ENCODE measurements around the gene HES2. TPM values are rescaled to one million over a fixed set of nuclear protein-coding genes. Genes with fewer than 3 reads are reported as not detected.
"Not testable (repeated sequence)": the region's sequence is repeated elsewhere in the genome, so short reads cannot be mapped to it uniquely, and the experiment has no call there.

The HES2 gene
- total and polyA plus RNA-seq, 11 donors, result 0.04 to 0.14 (median 0.12) TPM; not detected in 8

DNA sequence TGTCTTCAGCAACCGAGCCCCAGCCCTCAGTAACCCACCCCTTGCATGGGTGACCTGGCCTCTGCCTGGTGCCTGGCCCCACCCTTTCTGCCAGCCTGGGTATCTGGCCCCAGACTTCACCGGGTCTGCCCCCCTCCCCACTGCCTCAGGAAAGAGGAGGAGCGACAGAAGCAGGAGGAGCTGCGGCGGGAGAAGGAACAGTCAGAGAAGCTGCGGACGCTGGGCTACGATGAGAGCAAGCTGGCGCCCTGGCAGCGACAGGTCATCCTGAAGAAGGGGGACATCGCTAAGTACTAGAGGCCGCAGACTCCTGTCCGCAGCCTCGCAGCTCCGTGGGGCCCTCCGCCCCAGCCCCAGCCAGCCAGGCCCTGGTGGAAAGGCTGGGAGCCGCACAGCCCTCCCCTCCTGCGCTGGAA lies 40.1 kb upstream of the HES2 start:
- no peak for DNase-seq
- TF ChIP-seq POLR2A (IDR thresholded peaks at IDR 0.05), result no peak
- TF ChIP-seq, protein P1, sequence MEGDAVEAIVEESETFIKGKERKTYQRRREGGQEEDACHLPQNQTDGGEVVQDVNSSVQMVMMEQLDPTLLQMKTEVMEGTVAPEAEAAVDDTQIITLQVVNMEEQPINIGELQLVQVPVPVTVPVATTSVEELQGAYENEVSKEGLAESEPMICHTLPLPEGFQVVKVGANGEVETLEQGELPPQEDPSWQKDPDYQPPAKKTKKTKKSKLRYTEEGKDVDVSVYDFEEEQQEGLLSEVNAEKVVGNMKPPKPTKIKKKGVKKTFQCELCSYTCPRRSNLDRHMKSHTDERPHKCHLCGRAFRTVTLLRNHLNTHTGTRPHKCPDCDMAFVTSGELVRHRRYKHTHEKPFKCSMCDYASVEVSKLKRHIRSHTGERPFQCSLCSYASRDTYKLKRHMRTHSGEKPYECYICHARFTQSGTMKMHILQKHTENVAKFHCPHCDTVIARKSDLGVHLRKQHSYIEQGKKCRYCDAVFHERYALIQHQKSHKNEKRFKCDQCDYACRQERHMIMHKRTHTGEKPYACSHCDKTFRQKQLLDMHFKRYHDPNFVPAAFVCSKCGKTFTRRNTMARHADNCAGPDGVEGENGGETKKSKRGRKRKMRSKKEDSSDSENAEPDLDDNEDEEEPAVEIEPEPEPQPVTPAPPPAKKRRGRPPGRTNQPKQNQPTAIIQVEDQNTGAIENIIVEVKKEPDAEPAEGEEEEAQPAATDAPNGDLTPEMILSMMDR (IDR thresholded peaks at IDR 0.05), result no peak
- H3K36me3 ChIP-seq, result peaks cover 0 to 24% (median 13%) of the 10 kb centered on the region in 9 donors
- H3K9me3 ChIP-seq, result no peaks in the 10 kb centered on the region
- H3K27ac ChIP-seq, result peak overlapping the region in 2 of 12 donors; percentile 42 to 52
- peaks cover 0 to 60% (median 26%) of the 10 kb centered on the region in 9 donors for H3K27me3 ChIP-seq
- ATAC-seq, result no peak
- peaks cover 0 to 35% (median 11%) of the 10 kb centered on the region in 12 donors for H3K4me1 ChIP-seq
- WGBS, 4 donors, result 8 to 17% (median 10%) methylated on average over 10 to 18 of the region's 18 CpGs
- intact Hi-C loops (cut with DNase I), result no loop called here
- H3K4me3 ChIP-seq, result peak overlapping the region in 10 of 12 donors; percentile 20 to 55 (median 34)

DNA sequence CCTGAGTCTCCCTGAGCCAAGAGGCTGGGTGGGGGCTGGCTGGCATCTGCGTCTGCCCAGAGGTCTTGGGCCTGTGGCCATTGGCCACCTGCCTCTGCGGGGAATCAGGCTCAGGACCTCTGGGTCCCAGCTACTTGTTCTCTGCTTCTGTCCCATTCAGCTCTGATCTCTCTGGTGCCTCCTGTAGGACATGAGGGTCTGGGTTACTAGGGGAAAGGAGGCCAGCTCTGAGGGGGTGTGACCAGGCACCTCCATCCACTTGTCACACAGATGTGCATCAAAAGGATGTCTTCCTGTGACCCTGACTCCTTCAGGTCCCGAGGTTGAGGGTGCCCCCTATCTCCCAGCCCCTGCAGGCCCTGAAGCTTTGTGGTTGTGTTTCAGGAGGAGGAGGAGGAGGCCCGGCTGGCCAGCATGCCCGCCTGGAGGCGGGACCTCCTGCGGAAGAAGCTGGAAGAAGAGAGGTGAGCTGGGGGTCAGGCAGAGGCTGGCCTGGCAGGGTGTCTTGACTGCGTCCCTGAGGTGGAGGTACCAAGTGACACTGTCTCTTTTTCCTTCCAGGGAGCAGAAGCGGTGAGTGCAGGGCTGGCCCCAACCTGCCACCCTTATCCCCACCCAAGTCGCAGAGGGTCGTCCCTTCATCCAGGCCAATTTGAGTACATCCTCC lies 37.2 kb upstream of the HES2 start:
- no peak overlapping the region for H3K27ac ChIP-seq
- DNase-seq (no peak), ATAC-seq (no peak)
- peaks cover 0 to 38% (median 7%) of the 10 kb centered on the region in 12 donors for H3K4me1 ChIP-seq
- no peak for TF ChIP-seq POLR2A (IDR thresholded peaks at IDR 0.05)
- TF ChIP-seq, protein P1 (IDR thresholded peaks at IDR 0.05), result no peak
- intact Hi-C loops (cut with DNase I), result no loop called here
- peaks cover 0 to 9% (median under 1%) of the 10 kb centered on the region in 9 donors for H3K36me3 ChIP-seq
- H3K4me3 ChIP-seq, result no peak overlapping the region
- H3K9me3 ChIP-seq, result no peaks in the 10 kb centered on the region
- 72 to 79% (median 75%) methylated on average over 11 of the region's 11 CpGs for WGBS, 4 donors
- H3K27me3 ChIP-seq, result peaks cover 12 to 89% (median 51%) of the 10 kb centered on the region in 9 donors

DNA sequence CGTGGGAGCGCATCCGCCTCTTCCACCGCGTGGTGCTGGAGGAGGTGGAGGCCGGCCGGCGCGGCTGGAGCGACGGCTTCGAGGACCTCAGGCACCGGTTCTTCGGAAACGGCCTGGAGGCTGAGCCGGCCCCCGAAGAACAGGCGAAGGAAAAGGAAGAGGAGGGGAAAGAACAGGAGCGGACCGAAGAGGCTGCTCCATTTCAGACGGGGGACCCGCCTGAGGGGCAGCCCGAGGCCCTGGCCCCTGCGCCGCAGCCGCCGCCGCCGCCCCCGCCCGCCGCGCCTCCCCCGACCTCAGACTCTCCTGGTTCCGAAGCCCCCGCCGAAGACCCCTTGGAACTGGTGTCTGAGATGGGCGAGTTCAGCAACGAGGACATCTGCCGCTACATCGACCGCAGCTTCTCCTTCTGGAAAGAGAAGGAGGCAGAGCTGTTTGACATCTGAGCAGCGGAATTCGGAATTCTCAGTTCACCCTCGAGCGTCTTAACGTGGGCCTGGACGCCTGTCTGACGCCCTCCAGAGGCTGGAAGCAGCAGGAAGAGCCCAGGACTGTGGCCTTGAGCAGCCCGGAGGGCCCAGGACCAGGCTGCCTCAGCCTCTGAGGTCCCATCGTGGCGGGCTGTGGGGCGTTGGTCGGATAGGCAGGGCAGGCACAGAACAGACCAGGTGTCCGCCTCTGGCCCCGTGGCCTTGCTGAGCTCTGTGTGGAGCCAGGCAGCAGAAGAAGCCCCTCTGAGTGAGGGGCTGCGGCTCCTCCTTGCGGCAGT lies 36.2 kb upstream of the HES2 start:
- H3K36me3 ChIP-seq; ATAC-seq; H3K4me3 ChIP-seq; DNase-seq; H3K9me3 ChIP-seq; H3K27ac ChIP-seq; intact Hi-C loops (cut with DNase I): not testable (repeated sequence)
- Histone ChIP-seq H3K4me1 (peaks cover 0 to 32% (median 7%) of the 10 kb centered on the region in 12 donors), H3K27me3 (peaks cover 22 to 97% (median 58%) of the 10 kb centered on the region in 9 donors)
- WGBS, 4 donors, result 21 to 30% (median 29%) methylated on average over 31 to 58 of the region's 58 CpGs

DNA sequence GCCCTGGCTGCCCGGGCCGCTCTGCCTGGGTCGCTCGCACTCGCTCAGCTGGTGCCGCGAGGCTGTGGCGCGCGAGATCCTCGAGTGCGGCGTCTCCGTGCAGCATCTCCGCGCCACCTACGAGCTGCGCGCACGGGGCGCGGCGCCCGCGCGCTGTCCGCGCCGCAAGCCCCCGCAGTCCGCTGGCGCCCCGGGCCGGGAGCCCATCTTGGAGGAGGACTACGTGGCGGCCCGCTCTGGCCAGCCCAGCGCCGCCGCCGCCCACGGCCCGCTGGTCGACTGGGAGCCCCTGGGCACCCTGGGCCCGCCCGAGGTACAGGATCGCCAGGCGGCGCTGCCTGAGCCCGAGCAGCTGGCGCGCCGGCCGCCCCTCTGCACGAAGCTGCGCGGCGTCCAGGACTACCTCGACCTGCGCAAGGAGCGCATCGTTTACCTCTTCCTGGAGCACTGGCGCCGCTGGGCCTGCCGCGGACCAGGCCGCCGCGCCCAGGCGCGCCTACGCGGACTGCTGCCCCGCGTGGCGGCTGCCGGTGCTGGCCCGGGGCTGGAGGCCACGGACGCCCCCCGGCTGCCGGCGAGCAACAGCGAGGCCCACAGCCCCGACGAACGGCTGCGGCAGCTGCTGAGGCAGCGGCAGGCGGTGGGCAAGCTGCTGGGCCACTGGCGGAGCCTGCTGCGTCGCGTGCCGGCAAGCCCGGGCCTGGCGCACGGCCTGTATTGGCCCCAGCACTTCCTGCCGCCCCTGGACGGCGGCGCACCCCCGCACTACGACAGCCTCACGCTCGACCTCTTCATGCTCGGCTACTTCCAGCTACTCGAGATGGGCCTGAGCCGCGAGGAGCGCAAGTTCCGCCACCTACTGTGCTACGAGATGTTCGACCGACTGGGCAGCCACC lies 35.4 kb upstream of the HES2 start:
- Histone ChIP-seq H3K36me3 (no peaks in the 10 kb centered on the region), H3K4me3 (peak overlapping the region in 2 of 12 donors; percentile 2 to 30), H3K9me3 (no peaks in the 10 kb centered on the region), H3K27ac (no peak overlapping the region), H3K4me1 (peaks cover 0 to 25% (median 3%) of the 10 kb centered on the region in 12 donors), H3K27me3 (peaks cover 22 to 93% (median 60%) of the 10 kb centered on the region in 9 donors)
- 4 to 13% (median 5%) methylated on average over 51 to 115 of the region's 115 CpGs for WGBS, 4 donors
- DNase-seq, result no peak
- ATAC-seq, result peak in 2 of 4 donors; percentile 26 to 46
- TF ChIP-seq POLR2A (IDR thresholded peaks at IDR 0.05), result no peak
- TF ChIP-seq, protein P1 (IDR thresholded peaks at IDR 0.05), result peak in 3 of 12 donors; percentile 8 to 26 (median 24)
- intact Hi-C loops (cut with DNase I), result no loop called here

GRCh38 chr1:6453895-6454855 lies 34.5 kb upstream of the HES2 start:
- H3K36me3 ChIP-seq; H3K27ac ChIP-seq; intact Hi-C loops (cut with DNase I); DNase-seq; H3K9me3 ChIP-seq; ATAC-seq: not testable (repeated sequence)
- peak overlapping the region in 1 of 12 donors; percentile 30 for H3K4me3 ChIP-seq
- peaks cover 0 to 22% (median 0%) of the 10 kb centered on the region in 12 donors for H3K4me1 ChIP-seq
- peaks cover 29 to 94% (median 69%) of the 10 kb centered on the region in 9 donors for H3K27me3 ChIP-seq
- 5 to 13% (median 10%) methylated on average over 33 to 85 of the region's 85 CpGs for WGBS, 4 donors

Measured in heart left ventricle (tissue), 16 donors.